H1 (cell line): ENCODE measurements around the gene ARHGAP15. TPM values are rescaled to one million over a fixed set of nuclear protein-coding genes. Genes with fewer than 3 reads are reported as not detected.

Source experiments
- CHD7 ChIP-seq: fragments of 300-600 bp; sonication (generic); IDR thresholded peaks from 2 replicates; pipeline ENCODE4 v1.7.1; 2012; ENCODE audit warnings: low read length, moderate library complexity, mild to moderate bottlenecking, inconsistent platforms; ENCODE audit not compliant: insufficient replicate concordance
- polyA plus RNA-seq, 7 experiments: library from polyadenylated mRNA; depleted of rRNA in 3 of 7; stranded (reverse) in 5 of 7; unstranded in 2 of 7; fragments of >200 nt in 5 of 7; fragments of 200-250 nt in 2 of 7; gene quantifications; 1 replicate in 5 of 7; 2 replicates in 1 of 7; 4 replicates in 1 of 7; pipeline versions ENCODE4 v1.2.1 to v1.2.3, GENCODE V29; 2011 to 2013; ENCODE audit warnings: missing spikeins in 2 of 7, mixed read lengths in 2 of 7
- total RNA-seq: library from RNA; stranded (reverse); fragmentation: NEBNext Ultra II Directional; extraction: Animal tissue kit (Norgen Biotek cat#: 25700); gene quantifications from 2 replicates; pipeline ENCODE4 v1.2.1, GENCODE V29; 2021

The ARHGAP15 gene
- total and polyA plus RNA-seq, 2 of the 8 experiments (the other 6 are each of a cell fraction or from before 2014, with no cell fraction given) = not detected

- TF ChIP-seq CHD7 = no peak
- TF ChIP-seq, all 59 proteins: peak for 0
Measured at GRCh38 chr2:143258126-143258892, 129.1 kb downstream of the ARHGAP15 start (continued).
